Measurements from ENCODE around the gene KIF20B.

The KIF20B gene

GRCh38 chr10:89701242-89702120 is at the start of gene KIF20B:
Gene KIF20B, plus strand, starts transcription at chr10:89701590. Its CDS starts 3,705 bp downstream, at chr10:89705295.
- peak; percentile 91 for DNase-seq

GRCh38 chr10:89651916-89652573 is 49.3 kb upstream of the KIF20B start:
- no peak for DNase-seq

- DNase-seq: no peak
These were observed 48.5 kb upstream of the KIF20B start for GRCh38 chr10:89652806-89653370.

- DNase-seq: no peak
These were observed 48.0 kb upstream of the KIF20B start for GRCh38 chr10:89653410-89653869.

GRCh38 chr10:89655722-89656121 is 45.7 kb upstream of the KIF20B start:
- no peak for DNase-seq

- DNase-seq: no peak
These were observed 44.1 kb upstream of the KIF20B start for GRCh38 chr10:89657302-89657701.

GRCh38 chr10:89659143-89660131 is 42.0 kb upstream of the KIF20B start:
- DNase-seq: no peak

- no peak for DNase-seq
These were observed 38.8 kb upstream of the KIF20B start for GRCh38 chr10:89662596-89662995.

GRCh38 chr10:89663144-89663543 is 38.2 kb upstream of the KIF20B start:
- DNase-seq: no peak

GRCh38 chr10:89664203-89664602 is 37.2 kb upstream of the KIF20B start:
- no peak for DNase-seq

- no peak for DNase-seq
These were observed 36.1 kb upstream of the KIF20B start for GRCh38 chr10:89665302-89665701.

GRCh38 chr10:89666138-89666537 is 35.3 kb upstream of the KIF20B start:
- DNase-seq: no peak

GRCh38 chr10:89668386-89669071 is 32.9 kb upstream of the KIF20B start:
- no peak for DNase-seq

GRCh38 chr10:89669985-89670384 is 31.4 kb upstream of the KIF20B start:
- DNase-seq: no peak

- DNase-seq: no peak
These were observed 30.5 kb upstream of the KIF20B start for GRCh38 chr10:89670926-89671325.

GRCh38 chr10:89677341-89677740 is 24.0 kb upstream of the KIF20B start:
- DNase-seq: no peak

- DNase-seq: no peak
These were observed 21.4 kb upstream of the KIF20B start for GRCh38 chr10:89679986-89680385.

- DNase-seq: no peak
These were observed 17.5 kb upstream of the KIF20B start for GRCh38 chr10:89683883-89684282.

GRCh38 chr10:89684604-89685003 is 16.8 kb upstream of the KIF20B start:
- DNase-seq: no peak

GRCh38 chr10:89685936-89686335 is 15.5 kb upstream of the KIF20B start:
- no peak for DNase-seq

GRCh38 chr10:89690027-89690426 is 11.4 kb upstream of the KIF20B start:
- DNase-seq: no peak

- DNase-seq: no peak
These were observed 9.0 kb upstream of the KIF20B start for GRCh38 chr10:89692416-89692815.
